ENCODE data around the gene LDLRAD2. TPM values are rescaled to one million over a fixed set of nuclear protein-coding genes. Genes with fewer than 3 reads are reported as not detected.

LDLRAD2 gene
- total RNA-seq, 4 donors from 2014 or later: 0.48 TPM; not detected in 3

DNA sequence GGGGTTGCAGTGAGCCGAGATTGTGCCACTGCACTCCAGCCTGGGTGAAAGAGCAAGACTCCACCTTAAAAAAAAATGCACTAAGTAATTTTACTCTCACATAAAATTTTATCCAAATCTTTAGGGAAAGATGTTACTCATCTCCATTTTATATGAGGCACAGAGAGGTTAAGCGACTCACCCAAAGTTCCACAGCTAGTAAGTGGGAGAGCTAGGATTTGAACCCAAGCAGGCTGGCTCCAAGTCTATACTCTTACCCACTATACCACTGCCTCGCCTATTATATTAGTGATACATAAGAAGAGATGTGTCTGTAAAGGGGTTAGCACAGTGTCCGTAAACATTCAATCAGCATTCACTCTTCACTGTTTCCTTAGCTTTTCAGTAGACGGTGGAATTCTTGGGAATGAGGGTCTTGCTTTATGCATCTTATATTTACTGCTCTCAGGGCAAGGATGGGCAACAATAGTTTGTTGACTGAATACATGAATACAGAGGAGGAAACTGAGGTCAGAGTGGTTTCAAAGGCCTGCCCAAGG is 15.1 kb downstream of the LDLRAD2 start:
- Histone ChIP-seq H3K4me1 (no peaks in the 10 kb centered on the region), H3K27me3 (no peaks in the 10 kb centered on the region), H3K36me3 (peaks cover 0 to 44% (median 18%) of the 10 kb centered on the region in 4 donors), H3K4me3 (no peak overlapping the region), H3K27ac (no peak overlapping the region), H3K9me3 (no peaks in the 10 kb centered on the region)
- intact Hi-C loops (cut with DNase I; ENCODE audit: low total_unique reads) (no loop called here), in situ Hi-C loops (cut with MboI; ENCODE audit: low pct_ligation_motif_present in 1 of 4, low pct_unique_long_range_greater_than_20kb in 1 of 4, low sequenced_read_pairs in 3 of 4) (no loop called here)
- 85 to 96% methylated on average over 4 to 5 of the region's 5 CpGs for WGBS, 2 donors (ENCODE audit: low coverage in 1 of 2)
- TF ChIP-seq EP300 (IDR thresholded peaks at IDR 0.05; ENCODE audit: low read depth) (no peak), POLR2AphosphoS5 (IDR thresholded peaks at IDR 0.05) (no peak), POLR2A (IDR thresholded peaks at IDR 0.05) (no peak)
- TF ChIP-seq, protein P1, sequence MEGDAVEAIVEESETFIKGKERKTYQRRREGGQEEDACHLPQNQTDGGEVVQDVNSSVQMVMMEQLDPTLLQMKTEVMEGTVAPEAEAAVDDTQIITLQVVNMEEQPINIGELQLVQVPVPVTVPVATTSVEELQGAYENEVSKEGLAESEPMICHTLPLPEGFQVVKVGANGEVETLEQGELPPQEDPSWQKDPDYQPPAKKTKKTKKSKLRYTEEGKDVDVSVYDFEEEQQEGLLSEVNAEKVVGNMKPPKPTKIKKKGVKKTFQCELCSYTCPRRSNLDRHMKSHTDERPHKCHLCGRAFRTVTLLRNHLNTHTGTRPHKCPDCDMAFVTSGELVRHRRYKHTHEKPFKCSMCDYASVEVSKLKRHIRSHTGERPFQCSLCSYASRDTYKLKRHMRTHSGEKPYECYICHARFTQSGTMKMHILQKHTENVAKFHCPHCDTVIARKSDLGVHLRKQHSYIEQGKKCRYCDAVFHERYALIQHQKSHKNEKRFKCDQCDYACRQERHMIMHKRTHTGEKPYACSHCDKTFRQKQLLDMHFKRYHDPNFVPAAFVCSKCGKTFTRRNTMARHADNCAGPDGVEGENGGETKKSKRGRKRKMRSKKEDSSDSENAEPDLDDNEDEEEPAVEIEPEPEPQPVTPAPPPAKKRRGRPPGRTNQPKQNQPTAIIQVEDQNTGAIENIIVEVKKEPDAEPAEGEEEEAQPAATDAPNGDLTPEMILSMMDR (IDR thresholded peaks at IDR 0.05): no peak
- no peak for DNase-seq

DNA sequence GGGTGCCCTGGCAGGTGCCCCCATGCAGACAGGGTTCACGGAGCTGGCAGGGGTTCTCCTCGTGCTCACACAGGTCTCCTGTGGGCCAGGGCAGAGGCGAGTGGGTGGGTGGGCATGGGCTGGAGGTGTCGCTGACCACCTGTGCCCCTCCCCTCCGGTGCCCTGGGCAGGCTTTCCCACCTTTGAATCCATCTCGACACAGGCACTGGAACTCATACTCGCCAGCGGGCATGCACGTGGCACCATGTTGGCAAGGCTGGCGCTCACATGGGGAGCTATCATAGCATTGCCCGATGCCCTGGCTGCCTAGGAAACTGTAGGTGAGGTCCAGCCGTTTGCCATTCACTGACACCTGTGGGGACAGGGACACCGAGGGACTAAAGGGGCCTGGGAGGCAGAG is 16.0 kb downstream of the LDLRAD2 start:
- in situ Hi-C loops (cut with MboI; ENCODE audit: low pct_ligation_motif_present in 1 of 4, low pct_unique_long_range_greater_than_20kb in 1 of 4, low sequenced_read_pairs in 3 of 4): no loop called here
- peaks cover 0 to 50% (median 18%) of the 10 kb centered on the region in 4 donors for H3K36me3 ChIP-seq
- H3K9me3 ChIP-seq: no peaks in the 10 kb centered on the region

DNA sequence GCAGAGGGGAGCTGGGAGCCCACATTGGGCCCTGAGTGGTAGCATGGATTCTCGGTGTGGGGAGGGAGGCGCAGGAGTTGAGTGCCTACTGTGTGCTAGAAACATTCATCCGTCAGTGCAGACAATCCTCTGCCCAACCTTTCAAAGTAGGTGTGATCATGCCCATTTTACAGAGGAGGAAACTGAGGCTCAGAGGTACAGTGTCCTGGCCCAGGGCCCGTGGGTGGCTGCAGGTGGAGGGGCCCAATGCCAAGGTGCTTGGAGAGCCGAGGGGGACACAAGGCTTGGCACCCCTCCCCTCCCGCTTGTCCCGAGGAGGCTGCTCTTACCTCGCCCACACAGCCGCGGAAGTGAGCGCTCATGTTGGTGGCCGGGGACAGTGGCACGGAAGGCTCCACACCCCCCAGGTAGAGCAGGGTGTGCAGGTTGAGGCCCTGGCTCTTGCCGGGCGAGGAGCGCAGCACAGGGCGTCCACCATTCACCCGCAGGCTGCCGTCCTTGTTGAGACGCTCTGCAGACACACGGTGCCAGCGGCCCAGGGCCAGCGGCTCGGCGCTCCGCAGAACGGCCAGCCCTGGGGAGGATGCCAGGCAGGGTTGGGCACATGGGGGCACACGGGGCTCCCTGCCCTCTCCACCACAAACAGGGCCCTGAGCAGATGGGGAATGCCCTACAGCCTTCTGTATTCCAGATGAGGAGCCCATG is 16.6 kb downstream of the LDLRAD2 start:
- Histone ChIP-seq H3K36me3 (peaks cover 0 to 55% (median 19%) of the 10 kb centered on the region in 4 donors), H3K27ac (no peak overlapping the region), H3K27me3 (no peaks in the 10 kb centered on the region), H3K4me1 (no peaks in the 10 kb centered on the region), H3K4me3 (no peak overlapping the region), H3K9me3 (no peaks in the 10 kb centered on the region)
- WGBS, 2 donors (ENCODE audit: low coverage in 1 of 2): 88% methylated on average over 17 of the region's 28 CpGs; no CpG with 5 or more reads in 1 of the 2 donors
- in situ Hi-C loops (cut with MboI; ENCODE audit: low pct_ligation_motif_present in 1 of 4, low pct_unique_long_range_greater_than_20kb in 1 of 4, low sequenced_read_pairs in 3 of 4): no loop called here
- intact Hi-C loops (cut with DNase I; ENCODE audit: low total_unique reads): no loop called here
- TF ChIP-seq, protein P1 (IDR thresholded peaks at IDR 0.05): no peak
- TF ChIP-seq POLR2AphosphoS5 (IDR thresholded peaks at IDR 0.05): no peak
- TF ChIP-seq POLR2A (IDR thresholded peaks at IDR 0.05): no peak
- no peak for TF ChIP-seq EP300 (IDR thresholded peaks at IDR 0.05; ENCODE audit: low read depth)
- DNase-seq: no peak

More for the DNA sequence above, 16.0 kb downstream of the LDLRAD2 start:
- Histone ChIP-seq H3K27me3 (no peaks in the 10 kb centered on the region), H3K4me1 (no peaks in the 10 kb centered on the region), H3K27ac (no peak overlapping the region), H3K4me3 (no peak overlapping the region)
- intact Hi-C loops (cut with DNase I; ENCODE audit: low total_unique reads): no loop called here
- DNase-seq: no peak
- TF ChIP-seq POLR2AphosphoS5 (IDR thresholded peaks at IDR 0.05) (no peak), EP300 (IDR thresholded peaks at IDR 0.05; ENCODE audit: low read depth) (no peak), POLR2A (IDR thresholded peaks at IDR 0.05) (no peak)
- TF ChIP-seq, protein P1 (IDR thresholded peaks at IDR 0.05): no peak
- 88% methylated on average over 13 of the region's 13 CpGs; no CpG with 5 or more reads in 1 of the 2 donors for WGBS, 2 donors (ENCODE audit: low coverage in 1 of 2)

DNA sequence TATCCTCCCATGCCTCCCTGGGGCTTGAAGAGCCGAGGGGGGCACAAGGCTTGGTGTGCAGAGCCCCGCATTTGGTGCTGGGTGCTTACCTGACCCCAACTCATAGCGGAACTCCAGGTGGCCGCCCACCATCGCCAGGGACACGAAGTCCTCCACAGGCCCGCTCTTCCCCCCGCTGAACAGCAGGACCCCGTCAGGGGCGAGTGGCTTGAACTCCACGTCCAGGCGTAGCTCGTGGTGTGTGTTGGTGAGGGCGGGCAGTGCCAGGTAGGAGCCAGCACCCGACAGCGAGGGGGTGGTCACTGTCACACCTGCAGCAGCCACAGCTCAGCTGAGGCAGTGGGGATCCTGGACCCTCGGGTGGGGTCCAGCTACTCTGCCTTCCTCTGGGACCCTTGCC is 17.2 kb downstream of the LDLRAD2 start:
- peaks cover 0 to 61% (median 21%) of the 10 kb centered on the region in 4 donors for H3K36me3 ChIP-seq
- DNase-seq: no peak
- in situ Hi-C loops (cut with MboI; ENCODE audit: low pct_ligation_motif_present in 1 of 4, low pct_unique_long_range_greater_than_20kb in 1 of 4, low sequenced_read_pairs in 3 of 4) (no loop called here), intact Hi-C loops (cut with DNase I; ENCODE audit: low total_unique reads) (no loop called here)
- no peaks in the 10 kb centered on the region for H3K9me3 ChIP-seq
- H3K4me3 ChIP-seq: no peak overlapping the region
- 94% methylated on average over 13 of the region's 17 CpGs; no CpG with 5 or more reads in 1 of the 2 donors for WGBS, 2 donors (ENCODE audit: low coverage in 1 of 2)
- H3K27me3 ChIP-seq: no peaks in the 10 kb centered on the region
- TF ChIP-seq EP300 (IDR thresholded peaks at IDR 0.05; ENCODE audit: low read depth): no peak
- no peak for TF ChIP-seq POLR2A (IDR thresholded peaks at IDR 0.05)
- no peak for TF ChIP-seq POLR2AphosphoS5 (IDR thresholded peaks at IDR 0.05)
- TF ChIP-seq, protein P1 (IDR thresholded peaks at IDR 0.05): no peak
- no peaks in the 10 kb centered on the region for H3K4me1 ChIP-seq
- H3K27ac ChIP-seq: no peak overlapping the region
